Mesendoderm (in vitro differentiated cells): ENCODE measurements around the gene BFSP2.
A peak's percentile ranks its signal among the peaks of the same experiment; 100 is the strongest.

Experiments
- DNase-seq: peaks from one replicate; pipeline ENCODE4 v3.0.0; 2013
- H2AK5ac ChIP-seq: 2 replicates; pipeline ENCODE4 v1.6.1; 2013; ENCODE audit warnings: low read length, inconsistent platforms
- H2BK120ac ChIP-seq: 2 replicates; pipeline ENCODE4 v1.6.1; 2013; ENCODE audit warnings: low read depth, mild to moderate bottlenecking, low read length, moderate library complexity, mixed read lengths
- H2BK15ac ChIP-seq: replicated peaks from 2 replicates; pipeline ENCODE4 v1.6.1; 2013; ENCODE audit warnings: low read depth, mild to moderate bottlenecking, moderate library complexity
- H2BK5ac ChIP-seq: 2 replicates; pipeline ENCODE4 v1.6.1; 2013; ENCODE audit warnings: low read length, inconsistent platforms
- H3K18ac ChIP-seq: 2 replicates; pipeline ENCODE4 v1.6.1; 2013; ENCODE audit warnings: mild to moderate bottlenecking, low read length, mixed read lengths
- H3K23ac ChIP-seq: one replicate; pipeline ENCODE4 v1.6.1; 2013; ENCODE audit warnings: low read length
- H3K27ac ChIP-seq: 2 replicates; pipeline ENCODE4 v1.5.1; 2013; ENCODE audit warnings: low read depth, mild to moderate bottlenecking, inconsistent platforms, low read length, moderate library complexity
- H3K27me3 ChIP-seq: 2 replicates; pipeline ENCODE4 v1.6.1; 2013; ENCODE audit warnings: low read length, control low read depth, mild to moderate bottlenecking, inconsistent platforms; ENCODE audit not compliant: insufficient read depth, poor library complexity
- H3K36me3 ChIP-seq: 2 replicates; pipeline ENCODE4 v1.6.1; 2013; ENCODE audit warnings: low read length, inconsistent platforms; ENCODE audit not compliant: control insufficient read depth, insufficient read depth
- H3K4ac ChIP-seq: one replicate; pipeline ENCODE4 v1.6.1; 2013; ENCODE audit warnings: low read depth, mild to moderate bottlenecking, low read length, moderate library complexity
- H3K4me1 ChIP-seq: 2 replicates; pipeline ENCODE4 v1.6.1; 2013; ENCODE audit warnings: low read depth, low read length, inconsistent platforms; ENCODE audit not compliant: control insufficient read depth
- H3K4me2 ChIP-seq: 2 replicates; pipeline ENCODE4 v1.6.1; 2013; ENCODE audit warnings: low read length
- H3K4me3 ChIP-seq: 2 replicates; pipeline ENCODE4 v1.5.1; 2013; ENCODE audit warnings: mild to moderate bottlenecking, low read length
- H3K56ac ChIP-seq: one replicate; pipeline ENCODE4 v1.6.1; 2013; ENCODE audit warnings: low read length
- H3K79me1 ChIP-seq: 2 replicates; pipeline ENCODE4 v1.6.1; 2013; ENCODE audit warnings: low read length, inconsistent platforms
- H3K79me2 ChIP-seq: 2 replicates; pipeline ENCODE4 v1.6.1; 2013; ENCODE audit warnings: mild to moderate bottlenecking, low read length; ENCODE audit not compliant: control insufficient read depth, insufficient read depth
- H3K9ac ChIP-seq: 2 replicates; pipeline ENCODE4 v1.6.1; 2013; ENCODE audit warnings: low read length, inconsistent platforms
- H4K5ac ChIP-seq: one replicate; pipeline ENCODE4 v1.6.1; 2013; ENCODE audit warnings: low read length
- H4K8ac ChIP-seq: one replicate; pipeline ENCODE4 v1.6.1; 2013; ENCODE audit warnings: low read depth, mild to moderate bottlenecking, control low read depth, low read length, moderate library complexity
- WGBS: extraction: QIAGEN DNeasy Blood & Tissue Kit; methylation state at CpG from one replicate; pipeline ENCODE4 v1.1.7; 2013; ENCODE audit warnings: low lambda C conversion rate, missing lambda C conversion rate; ENCODE audit not compliant: insufficient coverage; ENCODE audit errors: extremely low coverage; 5-methylcytosine and 5-hydroxymethylcytosine counted together

BFSP2 gene

GRCh38 chr3:133408366-133408765 lies 8.5 kb downstream of the BFSP2 start:
- no peaks in the 10 kb centered on the region for H3K4me1 ChIP-seq
- no peak overlapping the region for H2BK120ac ChIP-seq
- WGBS = no CpG with 5 or more reads among the region's 2 CpGs
- H2BK5ac ChIP-seq = no peak overlapping the region
- no peak overlapping the region for H2BK15ac ChIP-seq
- H3K4me3 ChIP-seq = no peak overlapping the region
- no peak overlapping the region for H3K4ac ChIP-seq
- no peak overlapping the region for H4K5ac ChIP-seq
- no peak overlapping the region for H3K23ac ChIP-seq
- no peak overlapping the region for H3K4me2 ChIP-seq
- H3K27me3 ChIP-seq = no peaks in the 10 kb centered on the region
- H3K9ac ChIP-seq = no peak overlapping the region
- H3K56ac ChIP-seq = no peak overlapping the region
- no peak overlapping the region for H4K8ac ChIP-seq
- no peak overlapping the region for H3K27ac ChIP-seq
- H3K79me1 ChIP-seq = no peaks in the 10 kb centered on the region
- no peak overlapping the region for H2AK5ac ChIP-seq
- DNase-seq = no peak
- H3K79me2 ChIP-seq = no peaks in the 10 kb centered on the region
- H3K18ac ChIP-seq = no peak overlapping the region
- H3K36me3 ChIP-seq = no peaks in the 10 kb centered on the region

DNA sequence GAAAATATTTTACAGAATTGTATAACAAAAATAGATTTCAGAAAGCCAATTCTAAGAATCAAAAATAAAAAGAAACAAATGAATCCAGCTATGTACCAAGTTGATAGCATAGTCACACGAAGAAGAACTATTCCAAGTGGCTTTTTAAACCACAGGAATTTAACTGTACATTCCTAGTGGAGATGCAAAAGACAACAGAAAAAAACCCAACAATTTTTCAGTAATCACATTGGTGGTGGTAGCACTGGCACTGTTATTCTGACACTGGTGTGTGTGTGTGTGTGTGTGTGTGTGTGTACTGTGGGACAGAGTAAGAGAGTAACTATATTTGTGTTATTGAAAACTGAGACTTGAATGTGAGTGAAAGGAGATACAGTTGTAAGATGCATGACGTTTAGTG lies 9.1 kb downstream of the BFSP2 start:
- H3K4me2 ChIP-seq = no peak overlapping the region
- no peak for DNase-seq
- H3K9ac ChIP-seq = no peak overlapping the region
- no peak overlapping the region for H3K56ac ChIP-seq
- no peak overlapping the region for H2BK5ac ChIP-seq
- no peak overlapping the region for H4K8ac ChIP-seq
- no peak overlapping the region for H3K27ac ChIP-seq
- H3K4me3 ChIP-seq = no peak overlapping the region
- no CpG with 5 or more reads among the region's 2 CpGs for WGBS
- H3K18ac ChIP-seq = no peak overlapping the region
- H3K27me3 ChIP-seq = no peaks in the 10 kb centered on the region
- no peaks in the 10 kb centered on the region for H3K4me1 ChIP-seq
- no peaks in the 10 kb centered on the region for H3K79me1 ChIP-seq
- H2AK5ac ChIP-seq = no peak overlapping the region
- H2BK15ac ChIP-seq = no peak overlapping the region
- H3K4ac ChIP-seq = no peak overlapping the region
- no peaks in the 10 kb centered on the region for H3K36me3 ChIP-seq
- H3K23ac ChIP-seq = no peak overlapping the region
- no peak overlapping the region for H2BK120ac ChIP-seq
- no peak overlapping the region for H4K5ac ChIP-seq
- no peaks in the 10 kb centered on the region for H3K79me2 ChIP-seq

DNA sequence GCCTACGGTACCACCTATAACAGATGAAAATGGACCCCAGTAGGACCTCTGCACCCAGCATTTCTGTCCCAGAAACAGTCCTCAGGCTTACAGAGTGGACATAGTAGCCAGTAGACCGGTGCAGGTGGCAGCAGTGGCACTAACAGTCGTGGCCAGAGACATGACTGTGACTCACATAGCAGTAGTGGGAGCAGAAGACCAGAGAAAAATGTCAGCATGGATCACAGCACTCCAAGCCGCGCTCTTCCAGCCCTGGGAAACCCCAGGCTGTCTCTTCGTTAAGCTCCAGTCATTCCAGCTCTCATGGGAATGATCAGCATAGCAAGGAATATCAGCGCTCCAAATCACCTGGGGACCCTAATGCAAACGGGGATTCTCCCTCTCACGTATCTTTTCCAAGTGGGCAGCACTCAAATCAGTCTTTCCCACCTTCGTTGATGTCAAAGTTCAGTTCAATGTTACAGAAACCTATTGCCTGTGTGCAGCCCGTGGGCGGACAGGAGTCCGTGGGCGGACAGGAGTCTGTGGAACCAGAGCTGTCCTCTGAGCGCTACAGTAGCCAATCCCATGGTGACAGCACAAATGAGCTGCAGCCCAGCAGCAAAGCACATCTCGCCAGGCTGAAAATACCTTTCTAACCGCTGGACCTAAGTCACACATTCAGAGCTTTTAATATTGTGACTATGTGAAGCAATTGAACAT lies 10.5 kb downstream of the BFSP2 start:
- H3K4me3 ChIP-seq = no peak overlapping the region
- no peaks in the 10 kb centered on the region for H3K79me2 ChIP-seq
- no peak overlapping the region for H3K56ac ChIP-seq
- no peak for DNase-seq
- no peak overlapping the region for H3K27ac ChIP-seq
- no peak overlapping the region for H4K5ac ChIP-seq
- H3K9ac ChIP-seq = no peak overlapping the region
- WGBS = no CpG with 5 or more reads among the region's 17 CpGs
- no peaks in the 10 kb centered on the region for H3K36me3 ChIP-seq
- no peak overlapping the region for H3K18ac ChIP-seq
- H3K4me2 ChIP-seq = no peak overlapping the region
- no peak overlapping the region for H2AK5ac ChIP-seq
- H3K27me3 ChIP-seq = no peaks in the 10 kb centered on the region
- no peak overlapping the region for H3K23ac ChIP-seq
- no peak overlapping the region for H4K8ac ChIP-seq
- no peak overlapping the region for H2BK5ac ChIP-seq
- H3K79me1 ChIP-seq = no peaks in the 10 kb centered on the region
- H3K4ac ChIP-seq = no peak overlapping the region
- no peak overlapping the region for H2BK120ac ChIP-seq
- no peak overlapping the region for H2BK15ac ChIP-seq
- H3K4me1 ChIP-seq = no peaks in the 10 kb centered on the region

GRCh38 chr3:133412183-133413132 lies 12.6 kb downstream of the BFSP2 start:
- Histone ChIP-seq H2AK5ac (no peak overlapping the region), H3K36me3 (no peaks in the 10 kb centered on the region), H3K27ac (no peak overlapping the region), H2BK120ac (no peak overlapping the region), H3K4ac (no peak overlapping the region), H3K23ac (no peak overlapping the region), H3K79me1 (no peaks in the 10 kb centered on the region), H3K4me1 (no peaks in the 10 kb centered on the region), H3K27me3 (no peaks in the 10 kb centered on the region), H2BK5ac (no peak overlapping the region), H3K9ac (no peak overlapping the region), H4K8ac (no peak overlapping the region), H3K4me3 (no peak overlapping the region), H3K18ac (no peak overlapping the region), H3K56ac (no peak overlapping the region), H3K79me2 (no peaks in the 10 kb centered on the region), H3K4me2 (no peak overlapping the region), H4K5ac (no peak overlapping the region), H2BK15ac (no peak overlapping the region)
- no CpG with 5 or more reads among the region's 26 CpGs for WGBS
- no peak for DNase-seq

DNA sequence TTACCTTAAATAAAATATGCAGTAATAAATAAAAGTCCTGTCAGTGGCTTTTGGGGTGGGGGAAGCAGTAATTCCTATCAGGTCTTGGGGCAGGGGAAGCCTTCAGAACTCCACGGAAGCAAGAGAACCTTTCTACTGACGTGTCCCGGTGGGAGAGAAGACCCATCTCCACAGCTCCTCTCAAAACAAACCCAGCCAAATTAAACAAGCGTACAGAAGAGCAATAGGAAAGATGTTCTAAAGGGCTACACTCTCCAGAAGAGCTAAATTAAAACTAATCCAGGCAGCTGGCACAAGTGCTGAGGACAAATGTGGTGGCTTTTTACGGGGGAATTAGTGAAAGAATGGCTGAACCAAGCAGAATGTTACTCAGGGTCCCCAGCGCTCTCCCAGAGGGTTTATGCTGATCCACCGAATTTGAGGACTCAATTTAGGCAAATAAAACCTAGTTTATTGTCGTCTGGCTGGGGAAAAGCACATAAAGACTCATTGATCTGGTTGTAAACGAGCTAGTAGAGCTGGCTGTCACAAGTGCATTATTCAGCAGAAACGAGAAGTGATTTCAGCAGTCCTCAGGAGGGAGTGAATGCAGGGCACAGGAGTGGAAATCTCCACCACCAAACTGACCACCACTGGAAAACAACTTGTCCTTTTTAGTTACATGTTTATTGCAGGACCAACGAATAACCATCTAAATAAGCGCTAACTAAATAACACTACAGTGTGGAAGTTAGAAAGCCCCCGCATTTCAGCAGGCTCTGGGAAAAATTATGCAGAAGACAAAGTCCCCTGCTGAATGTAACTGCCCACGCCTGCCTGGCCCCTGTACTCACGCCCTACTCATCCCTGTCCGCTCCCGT lies 13.5 kb downstream of the BFSP2 start:
- Histone ChIP-seq H2AK5ac (no peak overlapping the region), H2BK15ac (no peak overlapping the region), H3K4ac (no peak overlapping the region), H3K4me3 (no peak overlapping the region), H3K27me3 (no peaks in the 10 kb centered on the region), H4K8ac (no peak overlapping the region), H3K9ac (no peak overlapping the region), H3K79me2 (no peaks in the 10 kb centered on the region), H4K5ac (no peak overlapping the region), H3K79me1 (no peaks in the 10 kb centered on the region), H3K56ac (no peak overlapping the region), H2BK5ac (no peak overlapping the region), H2BK120ac (no peak overlapping the region), H3K18ac (no peak overlapping the region), H3K4me1 (no peaks in the 10 kb centered on the region), H3K4me2 (no peak overlapping the region), H3K23ac (peak overlapping the region; percentile 66), H3K27ac (no peak overlapping the region), H3K36me3 (no peaks in the 10 kb centered on the region)
- no CpG with 5 or more reads among the region's 17 CpGs for WGBS
- peak; percentile 43 for DNase-seq
